Keratinocyte (primary cell): ENCODE results near the gene RNF169. TPM values are rescaled to one million over a fixed set of nuclear protein-coding genes. Genes with fewer than 3 reads are reported as not detected.
A peak's percentile ranks its signal among the peaks of the same experiment; 100 is the strongest.

Source experiments
- DNase-seq: peaks from one replicate; pipeline ENCODE4 v3.0.0-alpha.2; 2011; ENCODE audit warnings: low read depth, missing footprints, low spot score
- FAIRE-seq: peaks from 2 replicates; lab custom pipeline; 2011; peaks lifted over from hg19 to GRCh38; lab: Jason Lieb, UNC
- H2AFZ ChIP-seq: 2 replicates; pipeline ENCODE4 v1.6.0; 2012; ENCODE audit warnings: low read length, control low read depth, inconsistent platforms; ENCODE audit not compliant: control insufficient read depth
- H3K27ac ChIP-seq: 2 replicates; pipeline ENCODE4 v1.5.1; 2011; ENCODE audit warnings: low read length; ENCODE audit not compliant: control insufficient read depth, insufficient read depth
- H3K27me3 ChIP-seq: 3 replicates; pipeline ENCODE4 v1.6.0; 2011; ENCODE audit warnings: low read length; ENCODE audit not compliant: control insufficient read depth, insufficient read depth; ENCODE audit errors: extremely low read depth
- H3K36me3 ChIP-seq, 2 experiments: 2 replicates in 1 of 2; 3 replicates in 1 of 2; pipeline ENCODE4 v1.5.1; 2011; ENCODE audit warnings: low read length in 2 of 2, mild to moderate bottlenecking in 1 of 2; ENCODE audit not compliant: control insufficient read depth in 2 of 2, insufficient read depth in 2 of 2; ENCODE audit errors: extremely low read depth in 1 of 2
- H3K4me1 ChIP-seq: 3 replicates; pipeline ENCODE4 v1.5.1; 2011; ENCODE audit warnings: low read length; ENCODE audit not compliant: control insufficient read depth, insufficient read depth; ENCODE audit errors: extremely low read depth
- H3K4me2 ChIP-seq: 3 replicates; pipeline ENCODE4 v1.6.0; 2011; ENCODE audit warnings: low read depth, low read length; ENCODE audit not compliant: control insufficient read depth, insufficient read depth; ENCODE audit errors: extremely low read depth
- H3K4me3 ChIP-seq, 3 experiments: fragments of 200-600 bp in 1 of 3; sonication (generic) in 1 of 3; 2 replicates in 2 of 3; 3 replicates in 1 of 3; pipeline ENCODE4 v1.5.1; 2011 to 2016; ENCODE audit warnings: low read length in 3 of 3, mild to moderate bottlenecking in 3 of 3, control low read depth in 2 of 3, inconsistent platforms in 1 of 3, low read depth in 1 of 3, mixed read lengths in 1 of 3, mixed run types in 1 of 3, moderate library complexity in 1 of 3; ENCODE audit not compliant: control insufficient read depth in 2 of 3, insufficient read depth in 2 of 3; ENCODE audit errors: extremely low read depth in 1 of 3
- H3K79me2 ChIP-seq: 2 replicates; pipeline ENCODE4 v1.6.0; 2012; ENCODE audit warnings: low read length; ENCODE audit not compliant: control insufficient read depth, insufficient read depth
- H3K9ac ChIP-seq: 3 replicates; pipeline ENCODE4 v1.6.0; 2011; ENCODE audit warnings: low read length; ENCODE audit not compliant: control insufficient read depth, insufficient read depth; ENCODE audit errors: extremely low read depth
- H3K9me1 ChIP-seq: 3 replicates; pipeline ENCODE4 v1.6.0; 2011; ENCODE audit warnings: low read length; ENCODE audit not compliant: control insufficient read depth, insufficient read depth; ENCODE audit errors: extremely low read depth
- H3K9me3 ChIP-seq: 2 replicates; pipeline ENCODE4 v1.5.1; 2012; ENCODE audit warnings: low read depth, low read length; ENCODE audit not compliant: control insufficient read depth
- H4K20me1 ChIP-seq: 3 replicates; pipeline ENCODE4 v1.6.0; 2011; ENCODE audit warnings: low read length; ENCODE audit not compliant: control insufficient read depth, insufficient read depth; ENCODE audit errors: extremely low read depth
- EZH2 ChIP-seq: IDR thresholded peaks from one replicate; pipeline ENCODE4 v1.6.1; 2012; ENCODE audit warnings: inconsistent platforms, mild to moderate bottlenecking, low read length, moderate library complexity
- dilution Hi-C: fragments of 300-500 bp; cut with MboI; formaldehyde crosslinking; loops from one replicate; pipeline ENCODE4 v1.7.0; 2020; ENCODE audit warnings: low sequenced_read_pairs; ENCODE audit not compliant: extremely low pct_ligation_motif_present
- polyA plus RNA-seq, 5 experiments: library from polyadenylated mRNA; depleted of rRNA in 3 of 5; stranded (reverse) in 3 of 5; stranded (forward) in 1 of 5; unstranded in 1 of 5; fragments of >200 nt; gene quantifications; 1 replicate in 1 of 5; 2 replicates in 3 of 5; 3 replicates in 1 of 5; pipeline versions ENCODE4 v1.2.1 to v1.2.3, GENCODE V29; 2011 to 2012; ENCODE audit warnings: missing spikeins in 2 of 5, low read depth in 1 of 5, low replicate concordance in 1 of 5
- TF ChIP-seq, protein P1 (sequence below), 3 experiments: IDR thresholded peaks in 1 of 3; conservative IDR thresholded peaks in 1 of 3; optimal IDR thresholded peaks in 1 of 3; 2 replicates in 2 of 3; 3 replicates in 1 of 3; pipeline versions ENCODE3 to v1.5.1; 2011; ENCODE audit warnings: low read length in 3 of 3, mild to moderate bottlenecking in 3 of 3, moderate library complexity in 2 of 3, control low read depth in 1 of 3, inconsistent platforms in 1 of 3; ENCODE audit not compliant: insufficient read depth in 2 of 3; ENCODE audit errors: extremely low read depth in 1 of 3

Gene RNF169
- polyA plus RNA-seq, 1 donor (not counting 4 experiments of a cell fraction or from before 2014, with no cell fraction given) = 8.9 TPM

DNA sequence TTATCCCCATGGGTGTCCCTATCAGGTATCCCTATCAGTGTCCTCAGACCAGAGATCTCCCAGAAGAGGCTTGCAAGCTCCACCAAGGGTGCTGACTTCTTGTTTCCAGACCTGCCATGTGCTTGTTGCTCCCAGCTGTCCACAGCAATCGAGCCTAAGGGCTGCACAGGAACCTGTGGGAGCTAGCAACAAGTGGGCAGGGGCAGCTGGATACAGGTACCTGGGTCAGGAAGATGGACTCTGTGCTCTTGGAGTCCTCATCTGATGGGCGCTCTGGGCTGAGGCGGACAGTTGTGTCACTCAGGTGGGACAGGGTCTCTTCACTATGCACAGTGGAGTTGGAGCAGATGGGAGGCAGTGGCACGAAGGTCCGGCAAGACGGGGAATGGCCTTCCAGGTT, 99.2 kb downstream of the RNF169 start:
- H4K20me1 ChIP-seq = no peaks in the 10 kb centered on the region
- H3K9me1 ChIP-seq = no peaks in the 10 kb centered on the region
- no peak overlapping the region for H2AFZ ChIP-seq
- H3K36me3 ChIP-seq = peaks cover 17 to 22% of the 10 kb centered on the region in 2 experiments
- no peak overlapping the region for H3K4me2 ChIP-seq
- FAIRE-seq (no peak), DNase-seq (no peak)
- no peak overlapping the region for H3K9ac ChIP-seq
- H3K4me3 ChIP-seq = no peak overlapping the region
- H3K27ac ChIP-seq = no peak overlapping the region
- H3K4me1 ChIP-seq = peaks cover 5% of the 10 kb centered on the region
- H3K9me3 ChIP-seq = no peaks in the 10 kb centered on the region
- dilution Hi-C loops = no loop called here
- H3K79me2 ChIP-seq = no peaks in the 10 kb centered on the region
- no peak for TF ChIP-seq EZH2
- TF ChIP-seq, protein P1, sequence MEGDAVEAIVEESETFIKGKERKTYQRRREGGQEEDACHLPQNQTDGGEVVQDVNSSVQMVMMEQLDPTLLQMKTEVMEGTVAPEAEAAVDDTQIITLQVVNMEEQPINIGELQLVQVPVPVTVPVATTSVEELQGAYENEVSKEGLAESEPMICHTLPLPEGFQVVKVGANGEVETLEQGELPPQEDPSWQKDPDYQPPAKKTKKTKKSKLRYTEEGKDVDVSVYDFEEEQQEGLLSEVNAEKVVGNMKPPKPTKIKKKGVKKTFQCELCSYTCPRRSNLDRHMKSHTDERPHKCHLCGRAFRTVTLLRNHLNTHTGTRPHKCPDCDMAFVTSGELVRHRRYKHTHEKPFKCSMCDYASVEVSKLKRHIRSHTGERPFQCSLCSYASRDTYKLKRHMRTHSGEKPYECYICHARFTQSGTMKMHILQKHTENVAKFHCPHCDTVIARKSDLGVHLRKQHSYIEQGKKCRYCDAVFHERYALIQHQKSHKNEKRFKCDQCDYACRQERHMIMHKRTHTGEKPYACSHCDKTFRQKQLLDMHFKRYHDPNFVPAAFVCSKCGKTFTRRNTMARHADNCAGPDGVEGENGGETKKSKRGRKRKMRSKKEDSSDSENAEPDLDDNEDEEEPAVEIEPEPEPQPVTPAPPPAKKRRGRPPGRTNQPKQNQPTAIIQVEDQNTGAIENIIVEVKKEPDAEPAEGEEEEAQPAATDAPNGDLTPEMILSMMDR (optimal IDR thresholded peaks at IDR 0.05 in 1 of 3, IDR thresholded peaks at IDR 0.05 in 1 of 3, conservative IDR thresholded peaks at IDR 0.05 in 1 of 3; ENCODE audit: extremely low read depth in 1 of 3, insufficient read depth in 2 of 3, low read length in 3 of 3) = no peak
- no peaks in the 10 kb centered on the region for H3K27me3 ChIP-seq

DNA sequence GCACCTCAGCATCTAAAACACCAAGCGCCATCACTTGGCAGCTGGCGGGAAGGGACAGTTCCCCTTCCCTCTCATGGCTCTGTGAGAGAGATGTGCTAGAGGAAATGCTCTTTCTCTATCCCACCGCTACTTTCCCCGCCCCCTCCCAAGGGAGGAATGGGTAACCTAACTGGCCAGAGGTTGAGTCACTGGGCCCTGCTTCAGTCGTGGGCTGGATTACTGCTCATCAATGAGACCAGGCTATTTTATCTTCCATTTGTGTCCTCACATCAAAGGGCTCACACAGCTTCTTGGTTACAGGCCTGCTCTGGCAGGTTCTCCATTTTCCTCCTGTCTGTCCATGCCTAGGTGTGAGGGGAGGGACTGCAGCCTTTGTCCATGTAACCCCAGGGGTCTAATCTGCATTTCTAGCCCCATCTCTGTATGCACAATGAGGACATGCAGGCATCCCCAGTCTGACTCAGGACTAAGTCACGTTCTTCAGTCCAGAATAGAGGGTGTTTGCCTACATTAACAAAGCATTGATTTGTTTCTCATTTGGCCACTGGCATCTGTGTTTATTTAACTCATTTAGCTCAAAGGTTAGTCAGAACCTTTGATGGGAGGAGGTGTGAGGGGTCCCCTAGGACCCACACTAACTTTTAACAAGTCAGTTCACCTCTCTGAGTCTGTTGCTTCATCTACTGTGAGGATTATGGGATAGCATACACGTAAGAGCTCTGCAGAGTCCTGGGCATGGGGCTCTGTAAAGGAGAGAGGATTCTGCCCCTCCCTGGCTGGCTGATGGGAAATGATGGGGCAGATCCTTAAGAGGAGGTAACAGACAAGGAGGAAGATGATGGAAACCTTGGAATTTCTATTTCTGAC, 101.1 kb downstream of the RNF169 start:
- Histone ChIP-seq H3K36me3 (peaks cover 12 to 24% of the 10 kb centered on the region in 2 experiments), H2AFZ (no peak overlapping the region), H4K20me1 (no peaks in the 10 kb centered on the region), H3K4me3 (no peak overlapping the region), H3K9me1 (no peaks in the 10 kb centered on the region), H3K4me2 (no peak overlapping the region), H3K79me2 (no peaks in the 10 kb centered on the region), H3K27ac (peak overlapping the region; percentile 2), H3K9me3 (no peaks in the 10 kb centered on the region), H3K9ac (no peak overlapping the region), H3K4me1 (peaks cover 5% of the 10 kb centered on the region), H3K27me3 (no peaks in the 10 kb centered on the region)
- DNase-seq (no peak), FAIRE-seq (peak; percentile 20)
- TF ChIP-seq EZH2 = no peak
- TF ChIP-seq, protein P1 (optimal IDR thresholded peaks at IDR 0.05 in 1 of 3, IDR thresholded peaks at IDR 0.05 in 1 of 3, conservative IDR thresholded peaks at IDR 0.05 in 1 of 3; ENCODE audit: extremely low read depth in 1 of 3, insufficient read depth in 2 of 3, low read length in 3 of 3) = peak in 1 of 3 experiments; percentile 1
- dilution Hi-C loops = no loop called here
